H9 (cell line): ENCODE data around the gene WDR7. TPM values are rescaled to one million over a fixed set of nuclear protein-coding genes. Genes with fewer than 3 reads are reported as not detected.

ENCODE experiments used
- DNase-seq: peaks from one replicate; pipeline ENCODE4 v3.0.0-alpha.2; 2017
- H2AFZ ChIP-seq: one replicate; pipeline ENCODE4 v1.6.1; 2013; ENCODE audit warnings: mild to moderate bottlenecking, low read length, control low read depth, moderate library complexity
- H2AK5ac ChIP-seq: 2 replicates; pipeline ENCODE4 v1.6.1; 2013; ENCODE audit warnings: low read length, control low read depth, mixed read lengths; ENCODE audit not compliant: insufficient read length
- H2BK120ac ChIP-seq: one replicate; pipeline ENCODE4 v1.6.1; 2013; ENCODE audit warnings: low read depth, mild to moderate bottlenecking, low read length, control low read depth, inconsistent platforms; ENCODE audit not compliant: poor library complexity, severe bottlenecking
- H2BK12ac ChIP-seq: 2 replicates; pipeline ENCODE4 v1.6.1; 2013; ENCODE audit warnings: low read length, control low read depth, mixed read lengths, low read depth; ENCODE audit not compliant: insufficient read length
- H2BK15ac ChIP-seq: 2 replicates; pipeline ENCODE4 v1.6.1; 2013; ENCODE audit warnings: low read depth, low read length, control low read depth
- H2BK20ac ChIP-seq: one replicate; pipeline ENCODE4 v1.6.1; 2013; ENCODE audit warnings: low read depth, mild to moderate bottlenecking, low read length, control low read depth, inconsistent platforms; ENCODE audit not compliant: poor library complexity, severe bottlenecking
- H2BK5ac ChIP-seq: 2 replicates; pipeline ENCODE4 v1.6.1; 2013; ENCODE audit warnings: low read length, control low read depth, mixed read lengths; ENCODE audit not compliant: insufficient read length
- H3K14ac ChIP-seq: 2 replicates; pipeline ENCODE4 v1.6.1; 2013; ENCODE audit warnings: low read length, control low read depth; ENCODE audit not compliant: insufficient read depth
- H3K18ac ChIP-seq: 2 replicates; pipeline ENCODE4 v1.6.1; 2013; ENCODE audit warnings: low read depth, mild to moderate bottlenecking, mixed read lengths, low read length, control low read depth; ENCODE audit not compliant: insufficient read length
- H3K23ac ChIP-seq: 2 replicates; pipeline ENCODE4 v1.6.1; 2013; ENCODE audit warnings: low read length, control low read depth, mixed read lengths, low read depth; ENCODE audit not compliant: insufficient read length
- H3K23me2 ChIP-seq: 2 replicates; pipeline ENCODE4 v1.6.1; 2013; ENCODE audit warnings: low read depth, mild to moderate bottlenecking, mixed read lengths, low read length, control low read depth; ENCODE audit not compliant: insufficient read length, poor library complexity, severe bottlenecking
- H3K27ac ChIP-seq: 2 replicates; pipeline ENCODE4 v1.5.1; 2013; ENCODE audit warnings: low read length, control low read depth, mixed read lengths, low read depth; ENCODE audit not compliant: insufficient read length
- H3K27me3 ChIP-seq: 2 replicates; pipeline ENCODE4 v1.6.1; 2013; ENCODE audit warnings: low read length, control low read depth, inconsistent platforms; ENCODE audit not compliant: insufficient read depth
- H3K4ac ChIP-seq: 2 replicates; pipeline ENCODE4 v1.6.1; 2013; ENCODE audit warnings: low read depth, mild to moderate bottlenecking, control low read depth, inconsistent platforms, low read length, moderate library complexity
- H3K4me1 ChIP-seq: 2 replicates; pipeline ENCODE4 v1.6.1; 2013; ENCODE audit warnings: low read length, control low read depth, inconsistent platforms; ENCODE audit not compliant: insufficient read depth
- H3K4me2 ChIP-seq: 2 replicates; pipeline ENCODE4 v1.6.1; 2013; ENCODE audit warnings: low read length, control low read depth, mixed read lengths; ENCODE audit not compliant: insufficient read length, insufficient read depth
- H3K56ac ChIP-seq: 2 replicates; pipeline ENCODE4 v1.6.1; 2013; ENCODE audit warnings: low read depth, mild to moderate bottlenecking, mixed read lengths, low read length, control low read depth; ENCODE audit not compliant: insufficient read length
- H3K79me1 ChIP-seq: 2 replicates; pipeline ENCODE4 v1.6.1; 2013; ENCODE audit warnings: low read depth, mild to moderate bottlenecking, moderate library complexity, low read length, control low read depth, inconsistent platforms; ENCODE audit not compliant: insufficient read depth, poor library complexity, severe bottlenecking
- H3K79me2 ChIP-seq: 2 replicates; pipeline ENCODE4 v1.6.1; 2013; ENCODE audit warnings: low read length, control low read depth, inconsistent platforms; ENCODE audit not compliant: insufficient read depth
- H3K9ac ChIP-seq: 2 replicates; pipeline ENCODE4 v1.6.1; 2013; ENCODE audit warnings: low read length, control low read depth, mixed read lengths; ENCODE audit not compliant: insufficient read length; ENCODE audit errors: extremely low read depth
- H3K9me3 ChIP-seq: one replicate; pipeline ENCODE4 v1.6.1; 2013; ENCODE audit warnings: low read depth, low read length, inconsistent platforms; ENCODE audit not compliant: control insufficient read depth
- H3T11ph ChIP-seq: one replicate; pipeline ENCODE4 v1.6.1; 2013; ENCODE audit warnings: mild to moderate bottlenecking, low read length, control low read depth, inconsistent platforms
- H4K20me1 ChIP-seq: one replicate; pipeline ENCODE4 v1.6.1; 2013; ENCODE audit not compliant: control insufficient read depth, insufficient read length, insufficient read depth
- H4K5ac ChIP-seq: 2 replicates; pipeline ENCODE4 v1.6.1; 2013; ENCODE audit warnings: low read depth, mild to moderate bottlenecking, mixed read lengths, low read length, control low read depth; ENCODE audit not compliant: insufficient read length
- H4K8ac ChIP-seq: replicated peaks from 2 replicates; pipeline ENCODE4 v1.6.1; 2013; ENCODE audit warnings: low read length, control low read depth, mixed read lengths, low read depth; ENCODE audit not compliant: insufficient read length
- H4K91ac ChIP-seq: 2 replicates; pipeline ENCODE4 v1.6.1; 2013; ENCODE audit warnings: low read depth, mild to moderate bottlenecking, moderate library complexity, mixed read lengths, low read length, control low read depth; ENCODE audit not compliant: insufficient read length
- H3K27ac Mint-ChIP-seq, 3 experiments: 2 replicates in 2 of 3; 3 replicates in 1 of 3; pipeline ENCODE4 v1.8.0; 2020 to 2021; ENCODE audit warnings: mixed read lengths in 3 of 3, mild to moderate bottlenecking in 1 of 3, moderate library complexity in 1 of 3
- H3K27me3 Mint-ChIP-seq: 2 replicates; pipeline ENCODE4 v1.8.0; 2021; ENCODE audit warnings: low read depth, mild to moderate bottlenecking, moderate library complexity, mixed read lengths
- H3K36me3 Mint-ChIP-seq, 3 experiments: 2 replicates in 2 of 3; 3 replicates in 1 of 3; pipeline ENCODE4 v1.8.0; 2020 to 2021; ENCODE audit warnings: low read depth in 3 of 3, mixed read lengths in 3 of 3; ENCODE audit not compliant: insufficient read depth in 1 of 3
- H3K4me1 Mint-ChIP-seq, 2 experiments: 2 replicates each; pipeline ENCODE4 v1.8.0; 2020; ENCODE audit warnings: mixed read lengths in 2 of 2
- H3K4me3 Mint-ChIP-seq, 2 experiments: 2 replicates in 1 of 2; 3 replicates in 1 of 2; pipeline ENCODE4 v1.8.0; 2020 to 2021; ENCODE audit warnings: mild to moderate bottlenecking in 2 of 2, mixed read lengths in 2 of 2, moderate library complexity in 1 of 2
- H3K9me3 Mint-ChIP-seq, 2 experiments: 2 replicates in 1 of 2; 3 replicates in 1 of 2; pipeline ENCODE4 v1.8.0; 2020; ENCODE audit warnings: mild to moderate bottlenecking in 2 of 2, mixed read lengths in 2 of 2, moderate library complexity in 1 of 2
- WGBS: extraction: QIAGEN DNeasy Blood & Tissue Kit; methylation state at CpG from one replicate; pipeline ENCODE4 v1.1.7; 2013; ENCODE audit warnings: missing lambda C conversion rate, low lambda C conversion rate, mixed read lengths; ENCODE audit not compliant: insufficient read length; ENCODE audit errors: extremely low coverage; 5-methylcytosine and 5-hydroxymethylcytosine counted together
- total RNA-seq: library from RNA; stranded (reverse); gene quantifications from 2 replicates; pipeline ENCODE4 v1.2.1, GENCODE V29; 2021
- TF ChIP-seq, protein P1 (sequence below): fragments of 200-600 bp; sonication (generic); conservative IDR thresholded peaks from 3 replicates; pipeline ENCODE4 v1.8.0; 2021; ENCODE audit warnings: antibody characterized with exemption, mild to moderate bottlenecking

The WDR7 gene
- total RNA-seq, 1 experiment from 2014 or later, result 14.8 TPM

DNA sequence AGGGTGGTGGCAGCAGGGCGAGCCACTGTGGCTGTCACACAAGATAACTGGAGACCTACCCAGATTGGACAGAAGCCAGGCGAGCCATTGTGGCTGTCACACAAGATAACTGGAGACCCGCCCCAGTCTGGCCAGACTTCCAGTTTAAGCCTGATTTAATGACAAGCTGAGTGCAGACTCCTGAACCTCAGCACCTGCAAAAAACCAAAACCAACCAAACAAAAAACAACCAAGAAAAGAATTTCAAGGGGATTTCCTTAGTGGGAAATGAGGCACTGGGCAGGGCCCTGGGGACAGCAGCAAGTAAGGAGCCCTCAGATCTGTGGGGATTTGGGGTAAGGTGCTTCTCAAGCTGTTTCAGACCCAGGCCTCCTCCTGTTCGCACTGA, 400.5 kb downstream of the WDR7 start:
- Histone ChIP-seq H3K27me3 (no peaks in the 10 kb centered on the region), H4K20me1 (no peaks in the 10 kb centered on the region), H3K79me2 (no peaks in the 10 kb centered on the region), H3K14ac (no peak overlapping the region), H4K5ac (no peak overlapping the region), H3K23ac (no peak overlapping the region), H3T11ph (no peak overlapping the region), H3K27ac (no peak overlapping the region), H3K9me3 (no peaks in the 10 kb centered on the region), H2AFZ (no peak overlapping the region), H3K4me2 (no peak overlapping the region), H3K56ac (no peak overlapping the region), H4K8ac (no peak overlapping the region), H4K91ac (no peak overlapping the region), H3K4me1 (no peaks in the 10 kb centered on the region), H2BK120ac (no peak overlapping the region), H2BK15ac (no peak overlapping the region), H3K9ac (no peak overlapping the region), H3K23me2 (no peaks in the 10 kb centered on the region), H2BK12ac (no peak overlapping the region), H2BK20ac (no peak overlapping the region), H2BK5ac (no peak overlapping the region), H3K4ac (no peak overlapping the region), H3K79me1 (no peaks in the 10 kb centered on the region), H2AK5ac (no peak overlapping the region), H3K18ac (no peak overlapping the region)
- H3K9me3 Mint-ChIP-seq, result peaks cover 9 to 25% of the 10 kb centered on the region in 2 experiments
- no peak for DNase-seq
- peaks cover 3% of the 10 kb centered on the region for H3K27me3 Mint-ChIP-seq
- peaks cover 4 to 23% (median 12%) of the 10 kb centered on the region in 3 experiments; a peak in 6 of 7 replicates for H3K36me3 Mint-ChIP-seq
- no peak overlapping the region for H3K4me3 Mint-ChIP-seq
- no peak overlapping the region for H3K27ac Mint-ChIP-seq
- TF ChIP-seq, protein P1, sequence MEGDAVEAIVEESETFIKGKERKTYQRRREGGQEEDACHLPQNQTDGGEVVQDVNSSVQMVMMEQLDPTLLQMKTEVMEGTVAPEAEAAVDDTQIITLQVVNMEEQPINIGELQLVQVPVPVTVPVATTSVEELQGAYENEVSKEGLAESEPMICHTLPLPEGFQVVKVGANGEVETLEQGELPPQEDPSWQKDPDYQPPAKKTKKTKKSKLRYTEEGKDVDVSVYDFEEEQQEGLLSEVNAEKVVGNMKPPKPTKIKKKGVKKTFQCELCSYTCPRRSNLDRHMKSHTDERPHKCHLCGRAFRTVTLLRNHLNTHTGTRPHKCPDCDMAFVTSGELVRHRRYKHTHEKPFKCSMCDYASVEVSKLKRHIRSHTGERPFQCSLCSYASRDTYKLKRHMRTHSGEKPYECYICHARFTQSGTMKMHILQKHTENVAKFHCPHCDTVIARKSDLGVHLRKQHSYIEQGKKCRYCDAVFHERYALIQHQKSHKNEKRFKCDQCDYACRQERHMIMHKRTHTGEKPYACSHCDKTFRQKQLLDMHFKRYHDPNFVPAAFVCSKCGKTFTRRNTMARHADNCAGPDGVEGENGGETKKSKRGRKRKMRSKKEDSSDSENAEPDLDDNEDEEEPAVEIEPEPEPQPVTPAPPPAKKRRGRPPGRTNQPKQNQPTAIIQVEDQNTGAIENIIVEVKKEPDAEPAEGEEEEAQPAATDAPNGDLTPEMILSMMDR, result no peak
- peaks cover 7 to 8% of the 10 kb centered on the region in 2 experiments for H3K4me1 Mint-ChIP-seq
- no CpG with 5 or more reads among the region's 4 CpGs for WGBS
